ENCODE results near the gene VEPH1.

The VEPH1 gene

DNA sequence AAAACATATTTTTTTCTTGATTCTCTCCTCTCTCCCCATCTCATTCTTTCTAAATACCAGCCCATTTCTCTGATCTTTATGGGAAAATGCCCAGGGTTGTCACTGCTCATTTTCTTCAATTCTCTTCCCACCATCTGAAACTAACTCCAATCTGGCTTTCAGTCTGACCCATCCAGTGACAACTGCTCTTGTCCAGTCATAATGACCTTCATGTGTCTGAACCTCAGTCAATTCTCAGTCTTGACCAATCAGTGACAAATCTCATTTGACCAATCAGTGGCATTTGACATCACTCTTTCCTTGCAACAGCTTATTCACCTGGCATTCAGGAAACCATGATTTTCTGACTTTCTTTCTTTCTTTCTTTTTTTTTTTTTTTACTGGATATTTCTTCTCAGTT, 15.1 kb downstream of the VEPH1 start:
- H3K9me3 ChIP-seq (ENCODE audit: control insufficient read depth in 5 of 5, low read length in 5 of 5): no peaks in the 10 kb centered on the region
- no peak overlapping the region for H3K4me3 ChIP-seq (ENCODE audit: low read depth in 1 of 5, low read length in 5 of 5)
- H3K9ac ChIP-seq (ENCODE audit: low read length in 5 of 5): no peak overlapping the region
- H3K4me1 ChIP-seq (ENCODE audit: control insufficient read depth in 5 of 5, insufficient read depth in 5 of 5, low read length in 5 of 5): peaks cover 0 to 4% (median 0%) of the 10 kb centered on the region in 5 donors
- no peaks in the 10 kb centered on the region for H3K36me3 ChIP-seq (ENCODE audit: control insufficient read depth in 5 of 5, insufficient read depth in 5 of 5, low read length in 5 of 5)
- no peak overlapping the region for H3K27ac ChIP-seq (ENCODE audit: low read depth, low read length)
- no peaks in the 10 kb centered on the region for H3K27me3 ChIP-seq (ENCODE audit: control insufficient read depth in 5 of 5, insufficient read depth in 4 of 5, low read length in 5 of 5)

DNA sequence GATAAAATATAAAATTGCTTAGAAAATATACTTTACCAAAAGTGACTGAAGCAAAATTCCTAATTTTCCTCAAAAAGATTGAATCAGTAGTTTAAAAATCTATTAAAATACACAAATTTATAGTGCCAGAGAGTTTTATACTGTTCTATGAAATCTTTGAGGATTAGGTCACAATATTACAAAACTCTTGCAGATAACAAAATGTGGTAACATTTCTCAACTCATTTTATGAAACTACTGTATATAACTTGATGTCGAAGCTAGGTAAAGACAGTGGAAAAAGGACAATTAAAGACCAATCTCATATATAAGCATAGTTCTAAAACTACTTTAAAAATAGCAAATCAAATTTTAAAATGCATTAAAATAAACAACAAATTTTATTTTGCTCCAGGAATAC, 15.9 kb downstream of the VEPH1 start:
- no peaks in the 10 kb centered on the region for H3K27me3 ChIP-seq (ENCODE audit: control insufficient read depth in 5 of 5, insufficient read depth in 4 of 5, low read length in 5 of 5)

DNA sequence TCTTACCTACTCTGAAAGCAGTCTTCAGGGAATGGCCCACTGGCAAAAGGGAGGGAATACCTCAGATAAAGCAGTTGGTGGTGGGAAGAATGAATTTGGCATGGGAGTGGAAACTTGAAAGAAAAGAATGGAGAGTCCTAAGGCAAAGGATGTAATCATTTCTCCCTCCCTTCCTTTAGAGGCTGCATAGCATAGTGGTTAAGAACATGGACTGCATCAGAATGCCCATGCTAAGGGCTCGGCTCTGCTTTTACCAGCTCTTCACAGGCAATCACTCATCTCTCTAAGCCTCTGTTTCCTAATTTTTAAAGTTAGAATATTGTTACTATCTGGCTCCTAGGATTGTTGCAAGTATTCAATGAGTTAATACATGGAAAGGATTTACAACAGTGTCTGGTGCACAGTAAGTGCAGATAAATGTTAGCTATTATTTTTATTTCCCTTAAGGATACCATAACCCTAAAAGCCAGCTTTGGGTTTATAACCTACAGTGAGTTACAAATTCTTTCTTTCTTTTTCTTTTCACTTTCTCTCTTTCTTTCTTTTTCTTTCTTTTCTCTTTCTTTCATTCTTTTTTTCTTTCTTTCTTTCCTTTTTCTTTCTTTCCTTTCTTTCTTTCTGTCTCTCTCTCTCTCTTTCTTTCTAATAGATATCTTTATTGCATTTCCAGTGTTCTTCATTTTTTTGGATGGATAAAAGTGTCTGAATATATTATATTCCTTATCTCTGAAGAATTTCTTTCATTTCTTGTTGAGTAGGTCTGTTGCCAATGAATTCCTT, 23.6 kb downstream of the VEPH1 start:
- Histone ChIP-seq H3K27me3 (ENCODE audit: control insufficient read depth in 5 of 5, insufficient read depth in 4 of 5, low read length in 5 of 5) (no peaks in the 10 kb centered on the region), H3K36me3 (ENCODE audit: control insufficient read depth in 5 of 5, insufficient read depth in 5 of 5, low read length in 5 of 5) (no peaks in the 10 kb centered on the region), H3K4me1 (ENCODE audit: control insufficient read depth in 5 of 5, insufficient read depth in 5 of 5, low read length in 5 of 5) (no peaks in the 10 kb centered on the region), H3K4me3 (ENCODE audit: low read depth in 1 of 5, low read length in 5 of 5) (no peak overlapping the region), H3K9ac (ENCODE audit: low read length in 5 of 5) (no peak overlapping the region), H3K9me3 (ENCODE audit: control insufficient read depth in 5 of 5, low read length in 5 of 5) (peaks cover 0 to 2% (median 0%) of the 10 kb centered on the region in 5 donors), H3K27ac (ENCODE audit: low read depth, low read length) (no peak overlapping the region)

More for the DNA sequence above, 15.9 kb downstream of the VEPH1 start:
- Histone ChIP-seq H3K9me3 (ENCODE audit: control insufficient read depth in 5 of 5, low read length in 5 of 5) (no peaks in the 10 kb centered on the region), H3K36me3 (ENCODE audit: control insufficient read depth in 5 of 5, insufficient read depth in 5 of 5, low read length in 5 of 5) (no peaks in the 10 kb centered on the region), H3K27ac (ENCODE audit: low read depth, low read length) (no peak overlapping the region), H3K4me1 (ENCODE audit: control insufficient read depth in 5 of 5, insufficient read depth in 5 of 5, low read length in 5 of 5) (peaks cover 0 to 4% (median 0%) of the 10 kb centered on the region in 5 donors), H3K9ac (ENCODE audit: low read length in 5 of 5) (no peak overlapping the region), H3K4me3 (ENCODE audit: low read depth in 1 of 5, low read length in 5 of 5) (no peak overlapping the region)

DNA sequence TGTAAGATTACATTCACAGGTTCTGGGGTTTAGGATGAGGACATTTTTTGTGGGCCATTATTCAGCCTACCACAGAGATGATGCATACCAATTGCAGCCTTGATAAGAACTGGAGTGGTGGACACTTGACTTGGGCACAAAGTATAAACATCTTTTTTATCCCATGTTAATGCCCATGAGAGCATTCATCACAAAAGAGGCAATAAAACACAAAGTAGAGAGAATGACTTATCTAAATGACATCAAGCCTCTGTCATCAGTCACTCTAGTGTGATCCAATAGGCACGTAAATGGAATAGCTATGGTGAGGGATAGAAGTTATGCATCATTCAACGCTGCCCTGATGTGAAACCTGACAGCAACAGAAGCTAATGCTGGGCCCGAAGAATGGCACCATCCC, 25.8 kb downstream of the VEPH1 start:
- no peaks in the 10 kb centered on the region for H3K27me3 ChIP-seq (ENCODE audit: control insufficient read depth in 5 of 5, insufficient read depth in 4 of 5, low read length in 5 of 5)
- H3K9me3 ChIP-seq (ENCODE audit: control insufficient read depth in 5 of 5, low read length in 5 of 5): peaks cover 0 to 2% (median 0%) of the 10 kb centered on the region in 5 donors
- no peaks in the 10 kb centered on the region for H3K36me3 ChIP-seq (ENCODE audit: control insufficient read depth in 5 of 5, insufficient read depth in 5 of 5, low read length in 5 of 5)
- no peak overlapping the region for H3K4me3 ChIP-seq (ENCODE audit: low read depth in 1 of 5, low read length in 5 of 5)
- no peak overlapping the region for H3K27ac ChIP-seq (ENCODE audit: low read depth, low read length)
- H3K9ac ChIP-seq (ENCODE audit: low read length in 5 of 5): no peak overlapping the region
- no peaks in the 10 kb centered on the region for H3K4me1 ChIP-seq (ENCODE audit: control insufficient read depth in 5 of 5, insufficient read depth in 5 of 5, low read length in 5 of 5)

DNA sequence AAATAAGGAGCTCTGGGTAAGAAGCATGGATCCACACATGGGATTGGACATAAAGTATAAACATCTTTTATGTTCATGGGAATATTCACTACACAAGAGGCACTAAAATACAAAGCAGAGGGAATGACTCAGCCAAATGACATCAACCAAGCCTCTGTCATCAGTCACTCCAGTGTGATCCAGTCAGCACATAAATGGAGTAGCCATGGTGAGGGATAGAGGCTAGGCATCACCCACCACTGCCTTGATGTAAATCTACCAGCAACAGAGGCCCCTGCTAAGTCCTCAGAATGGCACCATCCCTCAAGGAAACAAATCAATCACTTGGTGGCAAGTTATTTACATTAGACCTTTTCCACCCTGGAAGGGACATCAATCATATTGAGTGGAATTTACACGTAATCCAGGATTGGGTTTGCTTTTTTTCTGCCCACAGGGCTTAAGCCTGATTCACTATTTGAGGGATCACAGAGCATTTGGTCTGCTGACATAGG, 27.2 kb downstream of the VEPH1 start:
- Histone ChIP-seq H3K4me3 (ENCODE audit: low read depth in 1 of 5, low read length in 5 of 5) (no peak overlapping the region), H3K27me3 (ENCODE audit: control insufficient read depth in 5 of 5, insufficient read depth in 4 of 5, low read length in 5 of 5) (no peaks in the 10 kb centered on the region), H3K9me3 (ENCODE audit: control insufficient read depth in 5 of 5, low read length in 5 of 5) (peaks cover 0 to 2% (median 0%) of the 10 kb centered on the region in 5 donors), H3K9ac (ENCODE audit: low read length in 5 of 5) (no peak overlapping the region), H3K27ac (ENCODE audit: low read depth, low read length) (no peak overlapping the region), H3K4me1 (ENCODE audit: control insufficient read depth in 5 of 5, insufficient read depth in 5 of 5, low read length in 5 of 5) (no peaks in the 10 kb centered on the region), H3K36me3 (ENCODE audit: control insufficient read depth in 5 of 5, insufficient read depth in 5 of 5, low read length in 5 of 5) (no peaks in the 10 kb centered on the region)

DNA sequence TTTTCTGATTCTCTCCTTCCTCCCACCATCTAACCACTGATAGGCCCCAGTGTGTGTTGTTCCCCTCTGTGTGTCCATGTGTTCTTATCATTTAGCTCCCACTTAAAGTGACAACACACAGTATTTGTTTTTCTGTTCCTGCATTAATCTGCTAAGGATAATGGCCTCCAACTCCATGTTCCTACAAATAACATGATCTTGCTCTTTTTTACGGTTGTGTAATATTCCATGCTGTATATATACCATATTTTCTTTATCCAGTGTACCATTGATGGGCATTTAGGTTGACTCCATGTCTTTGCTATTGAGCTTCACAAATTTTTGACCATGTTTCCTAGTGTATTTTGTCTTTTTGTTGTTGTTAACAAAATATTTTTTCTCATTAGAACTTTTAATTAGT, 30.6 kb downstream of the VEPH1 start:
- no peak overlapping the region for H3K9ac ChIP-seq (ENCODE audit: low read length in 5 of 5)
- no peaks in the 10 kb centered on the region for H3K27me3 ChIP-seq (ENCODE audit: control insufficient read depth in 5 of 5, insufficient read depth in 4 of 5, low read length in 5 of 5)
- no peak overlapping the region for H3K4me3 ChIP-seq (ENCODE audit: low read depth in 1 of 5, low read length in 5 of 5)
- H3K27ac ChIP-seq (ENCODE audit: low read depth, low read length): no peak overlapping the region
- H3K9me3 ChIP-seq (ENCODE audit: control insufficient read depth in 5 of 5, low read length in 5 of 5): peaks cover 0 to 2% (median 0%) of the 10 kb centered on the region in 5 donors
- H3K4me1 ChIP-seq (ENCODE audit: control insufficient read depth in 5 of 5, insufficient read depth in 5 of 5, low read length in 5 of 5): peaks cover 0 to 12% (median 3%) of the 10 kb centered on the region in 5 donors
- H3K36me3 ChIP-seq (ENCODE audit: control insufficient read depth in 5 of 5, insufficient read depth in 5 of 5, low read length in 5 of 5): no peaks in the 10 kb centered on the region

DNA sequence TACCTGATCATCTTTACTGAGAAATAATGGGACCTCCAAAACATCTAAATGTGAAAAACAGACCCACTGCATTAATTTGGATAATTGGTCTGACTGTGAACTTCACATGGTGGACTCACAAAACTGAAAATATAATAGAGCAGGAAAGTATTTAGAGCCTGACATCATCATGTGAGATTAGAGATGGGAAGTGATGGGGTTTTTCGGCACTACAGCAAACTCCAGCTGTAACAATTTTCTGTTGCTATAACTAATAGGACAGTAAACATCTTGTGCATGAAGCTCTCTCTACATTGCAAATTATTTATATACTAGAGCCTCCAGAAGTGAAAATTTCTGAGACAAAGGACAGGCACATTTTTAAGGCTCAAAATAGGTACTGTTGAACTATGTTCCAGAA, 32.2 kb downstream of the VEPH1 start:
- Histone ChIP-seq H3K36me3 (ENCODE audit: control insufficient read depth in 5 of 5, insufficient read depth in 5 of 5, low read length in 5 of 5) (no peaks in the 10 kb centered on the region), H3K9me3 (ENCODE audit: control insufficient read depth in 5 of 5, low read length in 5 of 5) (peaks cover 0 to 2% (median 0%) of the 10 kb centered on the region in 5 donors), H3K9ac (ENCODE audit: low read length in 5 of 5) (no peak overlapping the region), H3K27ac (ENCODE audit: low read depth, low read length) (no peak overlapping the region), H3K4me3 (ENCODE audit: low read depth in 1 of 5, low read length in 5 of 5) (no peak overlapping the region), H3K4me1 (ENCODE audit: control insufficient read depth in 5 of 5, insufficient read depth in 5 of 5, low read length in 5 of 5) (peaks cover 0 to 12% (median 3%) of the 10 kb centered on the region in 5 donors), H3K27me3 (ENCODE audit: control insufficient read depth in 5 of 5, insufficient read depth in 4 of 5, low read length in 5 of 5) (no peaks in the 10 kb centered on the region)

DNA sequence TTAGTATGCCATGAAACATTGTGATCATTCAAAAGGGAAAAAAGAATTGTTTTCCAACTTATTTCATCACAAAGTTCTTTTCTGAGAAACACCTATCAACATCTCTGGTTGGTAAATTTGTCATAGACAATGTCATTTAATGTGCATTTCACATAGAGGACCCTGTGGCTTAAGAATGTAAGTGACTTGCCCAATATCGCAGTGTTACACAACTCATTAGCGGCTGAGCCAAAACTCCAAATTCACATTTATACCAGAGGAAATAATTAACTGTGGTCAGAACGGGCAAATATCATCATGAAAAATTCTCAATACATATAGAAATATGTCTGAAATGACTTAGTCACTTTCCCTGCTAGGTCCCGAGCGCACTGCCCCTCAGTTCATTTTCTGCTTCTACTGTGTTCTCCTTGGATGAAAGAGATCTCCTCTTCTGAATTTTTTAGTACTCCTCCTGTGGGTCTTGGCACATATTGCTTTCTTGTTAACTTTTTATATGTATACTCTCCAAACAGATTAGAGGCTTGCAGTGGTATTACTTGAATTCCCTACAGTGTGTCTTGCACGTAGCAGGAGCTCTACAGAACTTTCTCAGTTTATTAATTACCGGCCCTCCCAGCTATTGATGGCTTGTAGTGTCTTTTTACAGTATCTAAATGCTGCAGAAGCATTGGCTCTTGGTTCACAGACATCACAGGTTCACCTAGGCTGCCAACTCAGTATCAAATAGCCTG, 33.5 kb downstream of the VEPH1 start:
- peaks cover 0 to 12% (median 3%) of the 10 kb centered on the region in 5 donors for H3K4me1 ChIP-seq (ENCODE audit: control insufficient read depth in 5 of 5, insufficient read depth in 5 of 5, low read length in 5 of 5)
- H3K9me3 ChIP-seq (ENCODE audit: control insufficient read depth in 5 of 5, low read length in 5 of 5): no peaks in the 10 kb centered on the region
- no peaks in the 10 kb centered on the region for H3K36me3 ChIP-seq (ENCODE audit: control insufficient read depth in 5 of 5, insufficient read depth in 5 of 5, low read length in 5 of 5)
- H3K9ac ChIP-seq (ENCODE audit: low read length in 5 of 5): no peak overlapping the region
- H3K27me3 ChIP-seq (ENCODE audit: control insufficient read depth in 5 of 5, insufficient read depth in 4 of 5, low read length in 5 of 5): no peaks in the 10 kb centered on the region
- peak overlapping the region; percentile 43 for H3K27ac ChIP-seq (ENCODE audit: low read depth, low read length)
- no peak overlapping the region for H3K4me3 ChIP-seq (ENCODE audit: low read depth in 1 of 5, low read length in 5 of 5)

DNA sequence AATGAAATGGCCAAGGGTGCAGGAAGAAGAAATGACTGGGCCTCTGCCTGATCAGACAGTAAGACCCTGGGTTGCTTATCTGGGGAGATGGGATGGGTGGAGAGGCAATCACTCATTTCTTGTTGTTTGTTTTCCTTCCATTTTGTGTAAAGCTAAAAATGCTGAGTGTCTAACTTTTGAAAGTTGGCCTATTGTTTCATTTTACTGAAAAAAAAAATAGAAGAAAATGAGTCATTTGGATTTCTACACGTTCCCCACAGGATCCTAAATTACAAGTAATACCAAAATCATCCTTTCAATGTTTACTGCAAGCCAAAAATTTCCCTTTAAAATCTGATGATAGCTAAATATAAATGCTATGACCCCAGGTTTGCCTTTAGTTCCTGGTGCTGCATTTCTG, 36.0 kb downstream of the VEPH1 start:
- H3K9ac ChIP-seq (ENCODE audit: low read length in 5 of 5): no peak overlapping the region
- no peak overlapping the region for H3K4me3 ChIP-seq (ENCODE audit: low read depth in 1 of 5, low read length in 5 of 5)
- no peaks in the 10 kb centered on the region for H3K9me3 ChIP-seq (ENCODE audit: control insufficient read depth in 5 of 5, low read length in 5 of 5)
- H3K36me3 ChIP-seq (ENCODE audit: control insufficient read depth in 5 of 5, insufficient read depth in 5 of 5, low read length in 5 of 5): no peaks in the 10 kb centered on the region
- no peak overlapping the region for H3K27ac ChIP-seq (ENCODE audit: low read depth, low read length)
- no peaks in the 10 kb centered on the region for H3K27me3 ChIP-seq (ENCODE audit: control insufficient read depth in 5 of 5, insufficient read depth in 4 of 5, low read length in 5 of 5)
- H3K4me1 ChIP-seq (ENCODE audit: control insufficient read depth in 5 of 5, insufficient read depth in 5 of 5, low read length in 5 of 5): peaks cover 0 to 12% (median 3%) of the 10 kb centered on the region in 5 donors

DNA sequence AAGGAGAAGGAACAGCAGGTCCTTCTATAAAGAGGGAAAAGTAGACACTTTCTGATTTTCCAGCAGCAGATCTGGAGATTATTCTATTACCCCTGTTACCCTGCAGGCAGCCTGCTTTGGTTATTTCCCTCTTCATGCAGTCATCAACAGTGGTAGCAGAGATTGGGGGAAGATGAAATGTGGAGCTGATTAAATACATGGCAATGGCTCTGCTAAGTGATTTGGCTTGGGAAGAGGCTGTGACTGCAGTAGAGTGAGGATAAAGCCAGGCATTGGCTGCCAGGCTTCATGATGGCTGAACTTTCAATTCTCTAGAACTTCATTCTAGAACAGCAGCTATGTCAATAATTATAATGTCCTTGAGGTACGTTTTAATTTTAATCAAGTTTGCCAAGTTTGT, 37.5 kb downstream of the VEPH1 start:
- Histone ChIP-seq H3K36me3 (ENCODE audit: control insufficient read depth in 5 of 5, insufficient read depth in 5 of 5, low read length in 5 of 5) (no peaks in the 10 kb centered on the region), H3K4me1 (ENCODE audit: control insufficient read depth in 5 of 5, insufficient read depth in 5 of 5, low read length in 5 of 5) (peaks cover 0 to 12% (median 3%) of the 10 kb centered on the region in 5 donors), H3K27me3 (ENCODE audit: control insufficient read depth in 5 of 5, insufficient read depth in 4 of 5, low read length in 5 of 5) (no peaks in the 10 kb centered on the region), H3K4me3 (ENCODE audit: low read depth in 1 of 5, low read length in 5 of 5) (no peak overlapping the region), H3K9ac (ENCODE audit: low read length in 5 of 5) (no peak overlapping the region), H3K27ac (ENCODE audit: low read depth, low read length) (no peak overlapping the region), H3K9me3 (ENCODE audit: control insufficient read depth in 5 of 5, low read length in 5 of 5) (no peaks in the 10 kb centered on the region)
